ENCODE measurements around the gene SMAD2. TPM values are rescaled to one million over a fixed set of nuclear protein-coding genes. Genes with fewer than 3 reads are reported as not detected.

Gene SMAD2
- total RNA-seq, 1 experiment from 2014 or later: 25.5 TPM

DNA sequence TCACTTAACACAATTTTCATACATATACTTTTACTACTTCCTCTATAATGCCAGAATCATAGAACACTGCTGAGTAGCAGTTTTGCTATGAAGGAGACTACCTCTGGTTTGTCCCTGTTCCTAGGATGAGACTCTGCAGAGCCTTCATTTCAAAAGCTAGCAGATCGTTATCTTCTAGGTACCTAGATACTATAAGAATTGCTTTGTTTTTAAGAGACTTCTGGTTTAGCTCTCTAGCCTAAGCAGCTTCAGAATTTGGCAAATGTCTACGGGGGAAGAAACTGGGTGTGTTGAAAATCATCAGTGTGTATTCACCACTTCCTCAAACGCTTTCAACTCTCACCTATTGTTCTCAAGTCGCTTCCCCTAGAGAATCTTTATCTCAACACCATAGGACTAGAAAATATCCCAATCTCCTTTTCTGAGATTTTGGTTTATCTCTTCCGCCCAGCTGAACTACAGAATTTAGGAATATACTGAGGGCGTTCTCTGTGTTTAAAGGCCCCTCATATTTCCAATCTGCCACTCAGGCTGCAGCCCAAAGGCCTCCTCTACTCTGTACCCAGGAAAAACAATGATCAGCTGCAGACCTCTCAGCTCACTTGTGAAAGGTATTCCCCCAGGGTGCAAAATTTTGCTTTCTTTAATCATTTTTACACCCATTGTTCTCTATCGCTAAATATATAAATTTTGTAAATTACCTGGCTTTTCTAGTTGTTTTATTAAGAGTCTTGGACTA is 28.7 kb downstream of the SMAD2 start:
- TF ChIP-seq EZH2 (IDR thresholded peaks at IDR 0.05; ENCODE audit: low read length, unreplicated experiment): no peak
- TF ChIP-seq, protein P1, sequence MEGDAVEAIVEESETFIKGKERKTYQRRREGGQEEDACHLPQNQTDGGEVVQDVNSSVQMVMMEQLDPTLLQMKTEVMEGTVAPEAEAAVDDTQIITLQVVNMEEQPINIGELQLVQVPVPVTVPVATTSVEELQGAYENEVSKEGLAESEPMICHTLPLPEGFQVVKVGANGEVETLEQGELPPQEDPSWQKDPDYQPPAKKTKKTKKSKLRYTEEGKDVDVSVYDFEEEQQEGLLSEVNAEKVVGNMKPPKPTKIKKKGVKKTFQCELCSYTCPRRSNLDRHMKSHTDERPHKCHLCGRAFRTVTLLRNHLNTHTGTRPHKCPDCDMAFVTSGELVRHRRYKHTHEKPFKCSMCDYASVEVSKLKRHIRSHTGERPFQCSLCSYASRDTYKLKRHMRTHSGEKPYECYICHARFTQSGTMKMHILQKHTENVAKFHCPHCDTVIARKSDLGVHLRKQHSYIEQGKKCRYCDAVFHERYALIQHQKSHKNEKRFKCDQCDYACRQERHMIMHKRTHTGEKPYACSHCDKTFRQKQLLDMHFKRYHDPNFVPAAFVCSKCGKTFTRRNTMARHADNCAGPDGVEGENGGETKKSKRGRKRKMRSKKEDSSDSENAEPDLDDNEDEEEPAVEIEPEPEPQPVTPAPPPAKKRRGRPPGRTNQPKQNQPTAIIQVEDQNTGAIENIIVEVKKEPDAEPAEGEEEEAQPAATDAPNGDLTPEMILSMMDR (conservative IDR thresholded peaks at IDR 0.05; ENCODE audit: low read depth, low read length): no peak
- TF ChIP-seq EZH2phosphoT487 (IDR thresholded peaks at IDR 0.05; ENCODE audit: borderline replicate concordance, low read length): no peak
- POLR2A ChIA-PET (ENCODE audit: unreplicated experiment): interaction anchor here (0.7 kb wide), 1 partner anchor 27 kb away, joined by 5 read pairs; no protein-coding TSS in a partner anchor
- Histone ChIP-seq H3K79me2 (ENCODE audit: low read length) (peaks cover 88% of the 10 kb centered on the region), H3K9me3 (ENCODE audit: low read length) (no peaks in the 10 kb centered on the region), H2AFZ (ENCODE audit: low read length) (no peak overlapping the region), H3K4me1 (ENCODE audit: insufficient read depth, low read length) (peaks cover 8% of the 10 kb centered on the region), H3F3A (ENCODE audit: low read length, unreplicated experiment) (no peaks in the 10 kb centered on the region), H3K4me3 (ENCODE audit: low read length) (no peak overlapping the region), H3K4me2 (ENCODE audit: low read length) (no peak overlapping the region), H3K27me3 (ENCODE audit: low read length) (no peaks in the 10 kb centered on the region), H3K27ac (ENCODE audit: low read length) (no peak overlapping the region), H4K20me1 (ENCODE audit: low read length) (no peaks in the 10 kb centered on the region), H3K9me2 (replicated peaks; ENCODE audit: low read length) (no peaks in the 10 kb centered on the region), H3K36me3 (ENCODE audit: low read depth, low read length) (no peaks in the 10 kb centered on the region), H3K9ac (ENCODE audit: low read length) (no peak overlapping the region)
- CTCF ChIA-PET: no interaction called here
- no peak for ATAC-seq
- no peak for DNase-seq
- intact Hi-C loops (cut with micrococcal nuclease): no loop called here
- no TSS peak for BruUV-seq (replicated peaks)

DNA sequence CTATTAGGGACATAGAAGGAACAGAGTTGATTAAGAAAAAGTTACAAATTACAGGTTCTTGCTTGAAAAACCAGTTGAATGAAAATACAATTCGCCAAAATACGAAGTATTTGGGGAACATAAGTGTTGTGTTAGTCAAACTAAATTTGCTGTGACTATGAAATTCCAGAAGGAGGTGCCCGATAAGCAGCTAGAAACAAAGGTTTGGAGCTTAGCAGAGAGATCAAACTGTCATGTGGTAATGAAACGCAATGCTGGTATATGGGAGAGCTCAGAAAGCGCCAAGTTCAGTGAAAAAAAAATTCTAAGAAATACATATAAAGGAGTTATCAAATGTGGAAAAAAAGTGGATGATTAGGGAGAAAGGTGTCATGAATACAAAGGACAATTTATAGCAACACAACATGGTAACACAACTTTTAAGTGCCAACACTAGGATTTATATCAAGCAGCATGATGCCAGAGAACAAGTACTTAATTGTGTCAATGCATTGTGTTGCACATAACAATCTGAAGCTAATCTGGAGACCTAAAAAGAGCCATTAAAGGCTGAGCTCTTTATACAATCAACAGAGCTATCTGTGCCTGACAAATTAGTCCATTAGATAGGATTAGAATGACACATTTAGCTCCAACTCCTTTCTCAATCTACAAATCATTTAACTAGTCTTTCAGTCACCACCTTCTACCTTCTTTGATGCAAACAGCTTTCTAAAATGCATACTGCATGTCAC is 31.2 kb downstream of the SMAD2 start:
- Histone ChIP-seq H3K9ac (ENCODE audit: low read length) (no peak overlapping the region), H3K4me1 (ENCODE audit: insufficient read depth, low read length) (peaks cover 13% of the 10 kb centered on the region), H3K4me3 (ENCODE audit: low read length) (no peak overlapping the region), H2AFZ (ENCODE audit: low read length) (no peak overlapping the region), H3K9me3 (ENCODE audit: low read length) (no peaks in the 10 kb centered on the region), H3K36me3 (ENCODE audit: low read depth, low read length) (no peaks in the 10 kb centered on the region), H3K27ac (ENCODE audit: low read length) (peak overlapping the region; percentile 18; the same call in 1 of the 2 replicates), H3K79me2 (ENCODE audit: low read length) (peaks cover 63% of the 10 kb centered on the region), H3K9me2 (replicated peaks; ENCODE audit: low read length) (no peaks in the 10 kb centered on the region), H3K4me2 (ENCODE audit: low read length) (peak overlapping the region; percentile 13; the same call in 1 of the 2 replicates), H4K20me1 (ENCODE audit: low read length) (no peaks in the 10 kb centered on the region), H3K27me3 (ENCODE audit: low read length) (no peaks in the 10 kb centered on the region), H3F3A (ENCODE audit: low read length, unreplicated experiment) (no peaks in the 10 kb centered on the region)
- DNase-seq: no peak
- ChIA-PET CTCF (no interaction called here), POLR2A (ENCODE audit: unreplicated experiment) (interaction anchor here (0.6 kb wide), 1 partner anchor 50 kb away, joined by 6 read pairs; no protein-coding TSS in a partner anchor)
- intact Hi-C loops (cut with micrococcal nuclease): no loop called here
- no TSS peak for BruUV-seq (replicated peaks)
- ATAC-seq: no peak
- TF ChIP-seq EZH2 (IDR thresholded peaks at IDR 0.05; ENCODE audit: low read length, unreplicated experiment) (no peak), EZH2phosphoT487 (IDR thresholded peaks at IDR 0.05; ENCODE audit: borderline replicate concordance, low read length) (no peak)
- TF ChIP-seq, protein P1 (conservative IDR thresholded peaks at IDR 0.05; ENCODE audit: low read depth, low read length): no peak
